Neural progenitor cell (in vitro differentiated cells): ENCODE data around the gene TBC1D2. TPM values are rescaled to one million over a fixed set of nuclear protein-coding genes. Genes with fewer than 3 reads are reported as not detected.

Experiments
- DNase-seq: peaks from one replicate; pipeline ENCODE4 v3.0.0-alpha.2; 2016; ENCODE audit warnings: low spot score
- H2AFZ ChIP-seq: fragments of 200-600 bp; sonication (generic); replicated peaks from 2 replicates; pipeline ENCODE4 v1.6.1; 2016; ENCODE audit warnings: antibody characterized with exemption
- H3F3A ChIP-seq: fragments of 200-600 bp; sonication (generic); 2 replicates; pipeline ENCODE4 v1.6.1; 2016; ENCODE audit warnings: antibody characterized with exemption, low read depth
- H3K27ac ChIP-seq: fragments of 200-600 bp; sonication (generic); 2 replicates; pipeline ENCODE4 v1.5.1; 2016; ENCODE audit warnings: mild to moderate bottlenecking
- H3K27me3 ChIP-seq: fragments of 200-600 bp; sonication (generic); 2 replicates; pipeline ENCODE4 v1.6.1; 2016; ENCODE audit warnings: mild to moderate bottlenecking, moderate library complexity
- H3K36me3 ChIP-seq: fragments of 200-600 bp; sonication (generic); 2 replicates; pipeline ENCODE4 v1.5.1; 2016
- H3K4me1 ChIP-seq: fragments of 200-600 bp; sonication (generic); 2 replicates; pipeline ENCODE4 v1.6.1; 2016; ENCODE audit warnings: mixed run types
- H3K4me2 ChIP-seq: fragments of 200-600 bp; sonication (generic); 2 replicates; pipeline ENCODE4 v1.6.1; 2016
- H3K4me3 ChIP-seq: fragments of 200-600 bp; sonication (generic); 2 replicates; pipeline ENCODE4 v1.5.1; 2016
- H3K79me2 ChIP-seq: fragments of 200-600 bp; sonication (generic); 2 replicates; pipeline ENCODE4 v1.6.1; 2016; ENCODE audit warnings: low read depth
- H3K9ac ChIP-seq: fragments of 200-600 bp; sonication (generic); 2 replicates; pipeline ENCODE4 v1.6.1; 2016
- H3K9me3 ChIP-seq: fragments of 200-600 bp; sonication (generic); 2 replicates; pipeline ENCODE4 v1.5.1; 2016; ENCODE audit warnings: low read depth
- H4K20me1 ChIP-seq: fragments of 200-600 bp; sonication (generic); 2 replicates; pipeline ENCODE4 v1.6.1; 2016; ENCODE audit warnings: low read depth
- H3K27ac Mint-ChIP-seq: 3 replicates; pipeline ENCODE4 v1.8.0; 2021; ENCODE audit warnings: mixed read lengths
- H3K27me3 Mint-ChIP-seq: 2 replicates; pipeline ENCODE4 v1.8.0; 2022; ENCODE audit warnings: low read depth, mild to moderate bottlenecking, inconsistent platforms, moderate library complexity, mixed read lengths; ENCODE audit not compliant: insufficient read depth
- H3K36me3 Mint-ChIP-seq: 3 replicates; pipeline ENCODE4 v1.8.0; 2021; ENCODE audit warnings: mixed read lengths
- H3K4me1 Mint-ChIP-seq: 3 replicates; pipeline ENCODE4 v1.8.0; 2021; ENCODE audit warnings: mixed read lengths
- H3K4me3 Mint-ChIP-seq: 3 replicates; pipeline ENCODE4 v1.8.0; 2021; ENCODE audit warnings: mild to moderate bottlenecking, moderate library complexity, mixed read lengths
- H3K9me3 Mint-ChIP-seq: 3 replicates; pipeline ENCODE4 v1.8.0; 2020; ENCODE audit warnings: mixed read lengths
- EZH2 ChIP-seq: fragments of 200-600 bp; sonication (generic); IDR thresholded peaks from 2 replicates; pipeline ENCODE4 v1.6.1; 2017; ENCODE audit warnings: antibody characterized with exemption, mild to moderate bottlenecking, moderate library complexity
- EZH2phosphoT487 ChIP-seq: fragments of 200-600 bp; sonication (generic); IDR thresholded peaks from 2 replicates; pipeline ENCODE4 v1.6.1; 2017; ENCODE audit warnings: antibody characterized with exemption
- total RNA-seq: library from RNA; depleted of rRNA; stranded (reverse); fragments of >200 nt; gene quantifications from 2 replicates; pipeline ENCODE4 v1.2.3, GENCODE V29; 2015; ENCODE audit warnings: low replicate concordance
- TF ChIP-seq, protein P1 (sequence below): fragments of 200-600 bp; sonication (generic); IDR thresholded peaks from 2 replicates; pipeline ENCODE4 v1.5.1; 2017; ENCODE audit warnings: antibody characterized with exemption, mild to moderate bottlenecking

TBC1D2 gene
- total RNA-seq, 1 donor from 2014 or later: 0.41 TPM

DNA sequence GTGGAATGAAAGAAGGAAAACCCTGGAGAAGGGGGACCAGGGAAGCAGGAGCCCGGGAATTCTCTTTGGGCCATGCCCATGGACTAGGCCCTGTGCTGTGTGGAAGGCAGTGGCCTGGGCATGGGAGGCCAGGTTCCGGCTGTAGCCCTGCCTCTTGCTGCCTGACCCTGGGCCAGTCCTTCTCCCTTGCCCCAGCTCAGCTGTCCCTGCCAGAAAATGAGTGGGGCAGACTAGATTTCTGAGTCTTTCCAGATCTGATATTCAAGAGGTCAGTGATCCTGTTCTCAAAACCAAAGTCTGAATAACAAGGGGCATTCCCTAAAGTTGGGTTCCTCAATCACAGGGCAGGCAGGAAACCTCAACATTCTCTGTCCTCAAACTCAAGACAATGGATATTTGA lies 38.2 kb downstream of the TBC1D2 start:
- no peak overlapping the region for H2AFZ ChIP-seq
- H3K4me1 ChIP-seq: peaks cover 7% of the 10 kb centered on the region
- no peak overlapping the region for H3K9ac ChIP-seq
- H3K27me3 ChIP-seq: no peaks in the 10 kb centered on the region
- no peak for DNase-seq
- Mint-ChIP-seq H3K27me3 (peaks cover 5% of the 10 kb centered on the region), H3K9me3 (no peaks in the 10 kb centered on the region), H3K27ac (no peak overlapping the region), H3K36me3 (no peaks in the 10 kb centered on the region), H3K4me3 (no peak overlapping the region), H3K4me1 (peaks cover 35% of the 10 kb centered on the region)
- H3K36me3 ChIP-seq: no peaks in the 10 kb centered on the region
- H3K27ac ChIP-seq: no peak overlapping the region
- no peaks in the 10 kb centered on the region for H4K20me1 ChIP-seq
- no peaks in the 10 kb centered on the region for H3K79me2 ChIP-seq
- no peak overlapping the region for H3K4me2 ChIP-seq
- peaks cover 6% of the 10 kb centered on the region for H3F3A ChIP-seq
- TF ChIP-seq EZH2: no peak
- TF ChIP-seq EZH2phosphoT487: no peak
- TF ChIP-seq, protein P1, sequence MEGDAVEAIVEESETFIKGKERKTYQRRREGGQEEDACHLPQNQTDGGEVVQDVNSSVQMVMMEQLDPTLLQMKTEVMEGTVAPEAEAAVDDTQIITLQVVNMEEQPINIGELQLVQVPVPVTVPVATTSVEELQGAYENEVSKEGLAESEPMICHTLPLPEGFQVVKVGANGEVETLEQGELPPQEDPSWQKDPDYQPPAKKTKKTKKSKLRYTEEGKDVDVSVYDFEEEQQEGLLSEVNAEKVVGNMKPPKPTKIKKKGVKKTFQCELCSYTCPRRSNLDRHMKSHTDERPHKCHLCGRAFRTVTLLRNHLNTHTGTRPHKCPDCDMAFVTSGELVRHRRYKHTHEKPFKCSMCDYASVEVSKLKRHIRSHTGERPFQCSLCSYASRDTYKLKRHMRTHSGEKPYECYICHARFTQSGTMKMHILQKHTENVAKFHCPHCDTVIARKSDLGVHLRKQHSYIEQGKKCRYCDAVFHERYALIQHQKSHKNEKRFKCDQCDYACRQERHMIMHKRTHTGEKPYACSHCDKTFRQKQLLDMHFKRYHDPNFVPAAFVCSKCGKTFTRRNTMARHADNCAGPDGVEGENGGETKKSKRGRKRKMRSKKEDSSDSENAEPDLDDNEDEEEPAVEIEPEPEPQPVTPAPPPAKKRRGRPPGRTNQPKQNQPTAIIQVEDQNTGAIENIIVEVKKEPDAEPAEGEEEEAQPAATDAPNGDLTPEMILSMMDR: no peak
- H3K9me3 ChIP-seq: no peaks in the 10 kb centered on the region
- H3K4me3 ChIP-seq: no peak overlapping the region

DNA sequence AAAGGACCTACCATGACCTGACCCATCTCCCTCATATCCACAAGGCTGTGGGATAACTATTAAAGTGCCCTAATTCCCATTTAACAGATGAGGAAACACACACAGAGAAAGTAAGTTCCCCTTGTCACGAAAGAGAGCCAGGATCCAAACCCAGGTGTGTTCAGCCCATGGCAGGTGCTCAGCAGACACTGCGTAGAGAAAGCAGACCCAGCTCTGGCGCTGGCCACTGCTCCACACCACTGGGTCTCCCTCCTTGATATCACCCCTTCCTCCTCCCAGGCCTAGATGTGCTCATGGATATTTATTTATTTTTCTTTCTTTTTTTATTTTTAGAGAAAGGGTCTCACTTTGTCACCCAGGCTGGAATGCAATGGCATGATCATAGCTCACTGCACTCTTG lies 39.1 kb downstream of the TBC1D2 start:
- peaks cover 7% of the 10 kb centered on the region for H3K4me1 ChIP-seq
- H3K79me2 ChIP-seq: no peaks in the 10 kb centered on the region
- H3K36me3 ChIP-seq: no peaks in the 10 kb centered on the region
- H3K9ac ChIP-seq: no peak overlapping the region
- no peaks in the 10 kb centered on the region for H4K20me1 ChIP-seq
- Mint-ChIP-seq H3K4me3 (no peak overlapping the region), H3K36me3 (no peaks in the 10 kb centered on the region), H3K27me3 (peaks cover 7% of the 10 kb centered on the region), H3K4me1 (peaks cover 35% of the 10 kb centered on the region), H3K27ac (no peak overlapping the region), H3K9me3 (no peaks in the 10 kb centered on the region)
- no peak overlapping the region for H3K4me2 ChIP-seq
- TF ChIP-seq EZH2phosphoT487 (no peak), EZH2 (no peak)
- TF ChIP-seq, protein P1: no peak
- no peaks in the 10 kb centered on the region for H3K27me3 ChIP-seq
- H3K27ac ChIP-seq: no peak overlapping the region
- H3K4me3 ChIP-seq: no peak overlapping the region
- DNase-seq: no peak
- H3K9me3 ChIP-seq: no peaks in the 10 kb centered on the region
- H3F3A ChIP-seq: peaks cover 6% of the 10 kb centered on the region
- no peak overlapping the region for H2AFZ ChIP-seq

DNA sequence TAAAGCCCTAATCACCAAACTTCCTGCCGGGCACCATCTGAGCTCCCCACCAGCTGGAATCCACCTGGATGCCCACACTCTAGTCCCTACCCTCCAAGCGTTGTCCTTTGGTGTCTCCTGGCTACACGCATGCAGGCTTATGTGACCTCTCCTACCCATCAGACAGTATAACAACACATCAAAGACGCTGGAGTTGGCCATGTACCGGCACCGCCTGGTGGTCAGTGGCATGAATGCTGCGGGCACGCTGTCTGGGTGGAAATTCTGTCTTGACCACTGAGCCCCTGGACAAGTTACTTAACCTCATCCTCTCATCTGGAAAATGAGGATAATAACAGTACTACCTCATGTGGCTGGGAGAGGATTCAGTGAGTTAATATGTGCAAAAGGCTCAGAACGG lies 39.6 kb downstream of the TBC1D2 start:
- H3K27me3 ChIP-seq: no peaks in the 10 kb centered on the region
- Mint-ChIP-seq H3K27me3 (peaks cover 7% of the 10 kb centered on the region), H3K27ac (peak overlapping the region; percentile 74), H3K9me3 (no peaks in the 10 kb centered on the region), H3K36me3 (no peaks in the 10 kb centered on the region), H3K4me3 (no peak overlapping the region), H3K4me1 (peaks cover 35% of the 10 kb centered on the region)
- peaks cover 6% of the 10 kb centered on the region for H3F3A ChIP-seq
- no peaks in the 10 kb centered on the region for H3K9me3 ChIP-seq
- no peak overlapping the region for H3K4me2 ChIP-seq
- no peaks in the 10 kb centered on the region for H4K20me1 ChIP-seq
- H2AFZ ChIP-seq: no peak overlapping the region
- DNase-seq: peak; percentile 61
- no peaks in the 10 kb centered on the region for H3K79me2 ChIP-seq
- no peak overlapping the region for H3K9ac ChIP-seq
- no peaks in the 10 kb centered on the region for H3K36me3 ChIP-seq
- H3K4me3 ChIP-seq: no peak overlapping the region
- peaks cover 7% of the 10 kb centered on the region for H3K4me1 ChIP-seq
- no peak overlapping the region for H3K27ac ChIP-seq
- no peak for TF ChIP-seq EZH2
- TF ChIP-seq, protein P1: peak; percentile 66
- no peak for TF ChIP-seq EZH2phosphoT487
